Skeletal muscle cell (primary cell): ENCODE results near the gene NGLY1.

ENCODE experiments used
- DNase-seq: peaks from one replicate; pipeline ENCODE4 v3.0.0-alpha.2; 2010; ENCODE audit warnings: low read depth
- H3K4me3 ChIP-seq: 2 replicates; pipeline ENCODE4 v1.5.1; 2011; ENCODE audit warnings: low read depth, mild to moderate bottlenecking, control low read depth, low read length, moderate library complexity

Gene NGLY1

DNA sequence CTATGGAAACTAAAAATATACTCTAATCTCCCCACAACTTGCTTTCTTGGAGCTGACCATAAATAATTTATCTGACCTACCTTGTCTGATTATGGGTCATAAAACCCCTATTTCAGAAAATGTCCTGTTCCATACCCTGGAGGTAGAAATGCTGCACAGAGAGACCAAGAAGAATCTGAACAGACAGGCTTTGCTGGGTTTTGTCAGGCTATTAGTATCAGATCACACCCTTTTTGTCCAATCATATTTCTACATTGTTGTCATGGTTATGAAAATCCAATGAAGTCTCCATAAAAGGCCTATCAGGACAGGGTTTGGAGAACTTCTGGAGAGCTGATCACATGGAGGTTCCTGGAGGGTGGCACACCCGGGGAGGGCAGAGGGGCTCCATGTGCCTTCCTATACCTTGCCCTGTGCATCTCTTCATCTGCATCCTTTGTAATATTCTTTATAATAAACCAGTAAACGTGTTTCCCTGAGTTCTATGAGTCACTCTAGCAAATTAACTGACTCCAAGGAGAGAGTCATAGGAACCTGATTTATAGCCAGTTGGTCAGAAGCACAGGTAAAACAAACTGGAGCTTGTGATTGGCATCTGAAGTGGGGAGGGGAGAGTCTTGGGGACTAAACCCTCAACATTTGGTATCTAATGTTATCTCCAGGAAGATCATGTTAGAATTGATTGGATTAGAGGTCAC lies 58.1 kb downstream of the NGLY1 start:
- no peak for DNase-seq
- H3K4me3 ChIP-seq = no peak overlapping the region

DNA sequence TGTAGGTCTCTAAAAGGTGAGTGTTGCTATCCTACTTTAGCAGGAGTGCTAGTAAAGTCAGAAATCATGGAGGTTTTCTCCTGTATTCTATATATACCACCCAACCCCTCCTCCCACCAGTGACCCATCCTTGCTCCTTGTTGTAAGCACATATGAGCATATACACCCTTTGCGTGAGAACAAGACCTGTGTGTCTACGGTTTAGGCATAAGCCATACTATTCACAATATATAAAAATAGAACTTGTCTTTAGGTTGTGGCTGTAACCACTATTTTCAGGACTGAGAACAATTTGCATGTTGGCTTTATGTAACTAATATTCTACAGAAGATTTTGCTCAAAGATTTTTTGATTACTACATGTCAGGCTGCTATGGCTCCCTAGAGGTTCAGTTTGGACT lies 59.4 kb downstream of the NGLY1 start:
- no peak overlapping the region for H3K4me3 ChIP-seq
- no peak for DNase-seq

GRCh38 chr3:25719321-25719720 lies 63.9 kb downstream of the NGLY1 start:
- H3K4me3 ChIP-seq = no peak overlapping the region
- DNase-seq = no peak

DNA sequence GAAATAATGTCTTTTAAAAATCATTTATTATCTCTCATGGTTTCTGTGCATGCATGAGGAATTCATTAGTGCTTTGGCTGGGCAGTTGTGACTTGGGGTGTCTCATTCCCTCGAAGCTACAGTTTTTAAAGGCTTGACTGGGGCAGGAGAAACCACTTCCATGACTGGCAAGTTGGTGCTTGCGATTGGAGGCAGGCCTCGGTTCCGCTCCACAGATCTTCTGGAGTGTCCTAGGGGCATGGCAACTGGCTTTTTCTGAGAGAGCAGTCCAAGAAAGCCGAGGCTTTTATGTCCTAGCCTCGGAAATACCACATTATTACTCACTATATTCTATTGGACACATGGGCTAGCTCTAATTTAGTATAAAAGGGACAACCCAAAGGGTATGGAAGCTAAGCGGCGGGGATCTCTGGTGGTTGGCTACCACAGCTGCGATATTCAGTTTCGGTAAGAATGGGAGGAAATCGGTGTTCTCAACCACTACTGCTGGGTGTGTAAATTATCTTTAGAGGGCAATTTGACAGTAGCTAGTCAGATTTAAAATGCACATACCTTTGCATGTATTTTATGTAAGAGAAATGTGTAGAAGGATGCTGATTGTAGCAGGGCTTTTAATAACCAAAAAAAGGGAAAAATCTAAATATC lies 69.8 kb downstream of the NGLY1 start:
- H3K4me3 ChIP-seq = no peak overlapping the region
- DNase-seq = no peak

- H3K4me3 ChIP-seq = no peak overlapping the region
- DNase-seq = no peak
These were observed 72.2 kb downstream of the NGLY1 start for GRCh38 chr3:25711090-25711489.

- no peak for DNase-seq
These were observed 75.2 kb downstream of the NGLY1 start for GRCh38 chr3:25708036-25708435.

DNA sequence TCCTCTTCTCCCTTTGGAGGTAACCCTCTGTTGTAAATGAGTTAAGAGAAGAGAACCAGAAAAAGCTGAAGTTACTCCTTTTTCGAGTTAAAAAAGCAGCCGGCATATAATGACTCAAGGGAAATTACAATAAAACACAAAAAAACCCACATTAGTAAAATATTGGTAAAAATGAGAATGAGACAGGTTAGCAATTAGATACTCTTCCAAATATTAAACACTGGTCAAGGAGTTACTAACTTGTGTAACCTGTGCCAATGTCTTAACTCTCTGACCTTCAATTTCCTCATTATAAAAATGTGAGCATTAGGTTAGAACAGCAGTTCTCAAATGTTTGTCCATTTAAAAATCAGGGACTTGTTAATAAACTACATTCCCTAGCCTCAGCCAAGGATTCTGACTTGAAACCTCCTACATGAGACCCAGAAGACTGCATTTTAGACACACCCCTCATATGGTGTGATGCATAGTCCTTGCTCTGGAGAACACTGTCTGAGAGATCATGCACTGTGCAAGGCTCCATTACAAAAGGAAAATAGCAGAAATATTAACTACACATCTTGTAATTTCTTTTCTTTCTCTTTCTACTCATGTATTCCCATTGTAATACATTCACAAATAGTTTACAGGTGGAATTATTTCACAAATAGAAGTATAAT lies 75.8 kb downstream of the NGLY1 start:
- no peak for DNase-seq
- no peak overlapping the region for H3K4me3 ChIP-seq

More at GRCh38 chr3:25708036-25708435, 75.2 kb downstream of the NGLY1 start:
- no peak overlapping the region for H3K4me3 ChIP-seq

DNA sequence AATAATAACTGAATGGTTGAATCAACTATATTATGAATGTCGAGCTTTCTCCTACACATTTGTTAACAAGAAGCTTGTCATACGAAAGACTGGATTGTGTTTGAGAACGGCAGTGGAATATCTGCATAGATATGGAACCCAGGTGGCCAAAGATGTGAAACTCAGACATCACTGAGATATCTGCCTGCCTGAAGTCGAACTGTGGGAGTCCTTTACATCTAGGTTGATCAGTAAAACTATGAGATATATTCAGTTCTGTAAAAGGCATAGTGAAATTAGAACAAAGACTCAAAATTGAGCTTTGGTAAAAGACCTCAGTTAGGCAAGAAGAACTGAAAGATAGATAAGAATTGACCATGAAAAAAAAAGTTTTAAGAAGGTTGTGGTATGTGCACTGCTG lies 77.0 kb downstream of the NGLY1 start:
- H3K4me3 ChIP-seq = no peak overlapping the region
- no peak for DNase-seq

GRCh38 chr3:25697553-25697952 lies 85.7 kb downstream of the NGLY1 start:
- DNase-seq = no peak
- H3K4me3 ChIP-seq = no peak overlapping the region

DNA sequence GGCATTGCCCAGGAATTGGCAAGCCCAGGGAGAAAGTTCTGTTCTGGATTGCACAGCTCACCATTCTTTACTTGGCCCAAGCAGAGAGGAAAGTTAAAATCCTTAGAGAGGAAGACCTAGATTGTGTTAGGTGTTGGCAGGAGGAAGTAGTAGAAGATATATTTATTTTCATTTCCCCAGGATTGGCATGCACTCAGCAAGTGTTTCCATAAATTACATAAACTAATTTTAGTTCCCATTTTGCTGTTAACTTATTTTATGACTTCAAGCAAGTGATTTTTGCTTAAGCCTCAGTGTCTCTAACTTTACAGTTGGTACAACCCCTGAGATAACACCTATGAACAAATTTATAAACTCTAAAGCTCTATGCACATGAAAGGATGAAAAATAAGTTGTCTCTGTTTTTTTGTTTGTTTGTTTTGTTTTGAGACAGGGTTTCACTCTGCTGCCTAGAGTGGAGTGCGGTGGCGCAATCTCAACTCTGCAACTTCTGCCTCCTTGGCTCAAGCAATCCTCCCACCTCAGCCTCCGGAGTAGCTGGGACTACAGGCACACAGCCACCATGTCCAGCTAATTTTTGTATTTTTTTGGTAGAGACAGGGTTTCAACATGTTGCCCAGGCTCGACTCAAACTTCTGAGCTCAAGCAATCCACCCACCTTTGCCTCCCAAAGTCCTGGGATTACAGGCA lies 87.4 kb downstream of the NGLY1 start:
- DNase-seq = no peak
- H3K4me3 ChIP-seq = no peak overlapping the region

DNA sequence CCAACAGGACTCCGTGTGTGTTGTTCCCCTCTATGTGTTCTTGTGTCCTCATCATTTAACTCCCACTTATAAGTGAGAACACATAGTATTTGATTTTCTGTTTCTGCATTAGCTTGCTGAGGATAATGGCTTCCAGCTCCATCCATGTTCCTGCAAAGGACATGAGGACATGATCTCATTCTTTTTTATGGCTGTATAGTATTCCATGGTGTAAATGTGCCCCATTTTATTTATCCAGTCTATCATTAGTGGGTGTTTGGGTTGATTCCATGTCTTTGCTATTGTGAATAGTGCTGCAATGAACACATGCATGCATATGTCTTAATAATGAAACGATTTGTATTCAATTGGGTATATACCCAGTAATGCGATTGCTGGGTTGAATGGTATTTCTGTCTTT lies 90.0 kb downstream of the NGLY1 start:
- DNase-seq = no peak
- no peak overlapping the region for H3K4me3 ChIP-seq

DNA sequence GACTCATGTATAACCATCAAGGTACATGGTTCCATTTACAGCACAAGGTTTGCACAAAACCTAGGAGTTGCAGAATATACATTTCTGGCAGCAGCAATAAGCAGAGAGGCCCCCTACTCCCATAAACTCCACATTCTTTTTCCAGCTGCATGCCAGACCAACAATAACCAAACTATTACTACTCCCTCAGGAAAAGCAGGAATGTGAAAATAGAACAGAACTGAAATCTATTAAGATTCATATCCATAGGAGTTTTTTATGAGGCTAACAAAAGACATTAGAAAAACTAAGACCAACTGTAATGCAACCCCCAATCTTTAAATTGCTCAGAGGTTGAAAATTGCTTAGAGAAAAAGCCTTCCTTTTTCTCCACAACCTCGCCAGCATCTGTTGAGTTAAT lies 90.9 kb downstream of the NGLY1 start:
- H3K4me3 ChIP-seq = no peak overlapping the region
- DNase-seq = no peak

DNA sequence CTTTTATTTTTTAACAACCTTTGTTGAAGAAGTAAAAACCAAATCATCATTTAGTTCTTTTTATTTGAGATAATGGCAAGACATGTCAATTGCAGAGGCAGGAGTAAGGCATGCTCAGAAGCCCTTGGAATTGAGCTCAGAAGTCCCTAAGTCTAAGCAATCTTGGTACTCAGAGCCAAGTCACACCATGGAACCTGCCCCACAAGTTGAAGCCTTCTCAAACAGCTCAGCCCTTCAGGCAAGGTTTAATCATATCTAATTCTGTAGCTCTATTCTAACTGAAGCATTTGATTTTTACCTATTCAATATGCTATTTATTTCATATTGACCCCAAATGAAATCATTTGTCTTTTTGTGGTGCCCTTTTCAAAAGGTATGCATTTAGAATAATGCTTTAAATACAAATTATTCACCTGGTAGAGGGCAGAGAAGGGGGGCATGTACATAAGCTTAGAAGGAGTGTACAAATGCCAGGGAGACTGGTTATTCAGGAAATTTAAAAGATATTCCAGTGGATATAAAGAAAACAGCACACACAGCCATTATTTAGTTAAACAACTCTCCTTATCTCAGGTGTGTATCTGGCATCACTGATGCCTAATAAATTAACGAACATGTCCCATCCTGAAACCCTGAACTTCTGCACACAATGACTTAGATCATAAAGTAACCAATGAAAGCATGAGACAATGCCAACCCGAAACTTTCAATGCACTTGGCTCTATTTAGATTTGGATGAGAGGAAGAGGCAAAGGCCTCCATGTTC lies 92.3 kb downstream of the NGLY1 start:
- DNase-seq = no peak
- no peak overlapping the region for H3K4me3 ChIP-seq

DNA sequence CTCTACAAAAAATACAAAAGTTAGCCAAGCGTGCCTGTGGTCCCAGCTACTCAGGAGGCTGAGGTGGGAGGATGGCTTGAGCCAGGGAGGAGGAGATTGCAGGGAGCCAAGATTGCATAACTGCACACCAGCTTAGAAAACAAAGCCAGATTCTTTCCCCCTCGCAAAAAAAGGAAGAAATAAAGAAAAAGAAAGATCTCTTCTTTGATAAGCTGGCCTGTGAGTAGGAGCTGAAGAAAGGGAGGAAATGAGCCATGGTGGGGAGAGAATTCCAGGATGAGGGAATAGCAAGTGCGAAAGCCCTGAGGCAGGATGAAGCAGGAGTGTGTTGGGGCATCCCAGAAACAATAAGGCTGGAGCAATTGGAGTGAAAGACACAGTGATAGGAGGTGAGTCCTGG lies 94.0 kb downstream of the NGLY1 start:
- no peak overlapping the region for H3K4me3 ChIP-seq
- DNase-seq = no peak

DNA sequence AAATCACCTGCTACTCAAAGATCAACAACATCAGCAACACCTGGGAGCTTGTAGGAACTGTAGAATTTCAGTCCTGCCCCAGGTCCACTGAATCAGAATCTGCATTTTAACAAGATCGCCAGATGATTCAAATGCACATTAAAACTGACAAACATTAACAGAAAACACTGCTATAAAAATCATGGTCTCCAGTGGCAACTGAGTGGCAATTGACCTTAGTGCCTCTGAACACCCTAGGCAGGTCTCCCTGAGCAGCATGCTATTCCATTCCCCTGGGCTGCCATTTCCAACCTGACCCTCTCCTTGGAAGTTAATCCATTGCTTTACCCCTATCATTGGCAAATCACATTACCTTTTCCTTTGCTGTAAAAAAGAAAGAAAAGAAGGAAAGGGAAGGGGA lies 95.5 kb downstream of the NGLY1 start:
- DNase-seq = no peak
- no peak overlapping the region for H3K4me3 ChIP-seq

DNA sequence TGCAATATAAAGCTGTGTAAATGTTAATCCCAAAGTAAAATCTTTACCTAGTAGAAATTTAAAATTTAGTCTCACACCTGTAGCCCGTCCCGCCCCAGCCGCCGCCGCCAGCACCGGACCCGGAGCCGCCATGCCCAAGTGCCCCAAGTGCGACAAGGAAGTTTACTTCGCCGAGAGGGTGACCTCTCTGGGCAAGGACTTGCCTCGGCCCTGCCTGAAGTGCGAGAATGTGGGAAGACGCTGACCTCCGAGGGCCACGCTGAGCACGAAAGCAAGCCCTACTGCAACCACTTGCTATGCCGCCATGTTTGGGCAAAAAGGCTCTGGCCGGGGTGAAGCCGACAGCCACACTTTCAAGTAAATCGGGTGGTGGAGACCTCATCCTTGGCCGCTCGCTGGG lies 96.5 kb downstream of the NGLY1 start:
- DNase-seq = no peak
- no peak overlapping the region for H3K4me3 ChIP-seq

GRCh38 chr3:25683882-25684281 lies 99.4 kb downstream of the NGLY1 start:
- DNase-seq = no peak
- H3K4me3 ChIP-seq = no peak overlapping the region

DNA sequence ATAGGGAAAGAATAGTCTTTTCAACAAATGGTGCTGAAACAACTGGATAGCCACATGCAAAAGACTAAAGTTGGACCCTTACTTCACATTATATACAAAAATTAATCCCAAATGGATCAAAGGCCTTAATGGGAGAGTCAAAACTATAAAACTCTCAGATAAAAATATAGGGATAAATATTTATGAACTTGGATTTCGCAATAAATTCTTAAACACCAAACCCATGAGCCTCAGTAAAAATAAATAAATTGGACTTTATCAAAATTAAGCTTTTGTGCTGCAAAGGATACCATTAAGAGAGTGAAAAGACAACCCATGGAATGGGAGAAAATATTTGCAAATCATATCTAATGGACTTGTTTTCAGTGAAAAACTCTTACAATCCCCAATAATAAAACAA lies 99.8 kb downstream of the NGLY1 start:
- H3K4me3 ChIP-seq = no peak overlapping the region
- DNase-seq = no peak

- DNase-seq = no peak
- no peak overlapping the region for H3K4me3 ChIP-seq
These were observed 103.5 kb downstream of the NGLY1 start for GRCh38 chr3:25679642-25680302.
